DND-41 (cell line): ENCODE data around the gene TREX2.

Source experiments
- ATAC-seq: fragments of 200-7000 bp; cut with Tn5 transposase; 3 replicates; pipeline ENCODE4 v1.9.1; 2021; ENCODE audit warnings: low read depth; ENCODE audit not compliant: insufficient read depth
- DNase-seq: peaks from one replicate; pipeline ENCODE4 v3.0.0-alpha.2; 2020
- H2AFZ ChIP-seq: 2 replicates; pipeline ENCODE4 v1.6.0; 2012; ENCODE audit warnings: low read depth, low read length
- H3K27ac ChIP-seq: 2 replicates; pipeline ENCODE4 v1.5.1; 2012; ENCODE audit warnings: low read length, inconsistent platforms
- H3K27me3 ChIP-seq: fragments of 200-600 bp; sonication (generic); 2 replicates; pipeline ENCODE4 v1.6.0; 2012; ENCODE audit warnings: low read length, mild to moderate bottlenecking, inconsistent platforms; ENCODE audit not compliant: insufficient read depth, poor library complexity
- H3K36me3 ChIP-seq: 2 replicates; pipeline ENCODE4 v1.5.1; 2012; ENCODE audit warnings: low read length, inconsistent platforms; ENCODE audit not compliant: insufficient read depth
- H3K4me1 ChIP-seq: 2 replicates; pipeline ENCODE4 v1.5.1; 2012; ENCODE audit warnings: mild to moderate bottlenecking, low read length; ENCODE audit not compliant: insufficient read depth
- H3K4me2 ChIP-seq: 2 replicates; pipeline ENCODE4 v1.6.0; 2012; ENCODE audit warnings: mild to moderate bottlenecking, moderate library complexity, low read length, inconsistent platforms; ENCODE audit not compliant: insufficient read depth
- H3K4me3 ChIP-seq, 2 experiments: fragments of 200-600 bp in 1 of 2; shearing (Covaris generic) in 1 of 2; 2 replicates each; pipeline ENCODE4 v1.5.1; 2012 to 2016; ENCODE audit warnings: inconsistent platforms in 2 of 2, low read length in 2 of 2, mild to moderate bottlenecking in 2 of 2, low read depth in 1 of 2, moderate library complexity in 1 of 2
- H3K79me2 ChIP-seq: 2 replicates; pipeline ENCODE4 v1.6.0; 2012; ENCODE audit warnings: low read length, inconsistent platforms; ENCODE audit not compliant: insufficient read depth
- H3K9ac ChIP-seq: 2 replicates; pipeline ENCODE4 v1.6.0; 2012; ENCODE audit warnings: low read depth, mild to moderate bottlenecking, inconsistent platforms, low read length, moderate library complexity
- H3K9me3 ChIP-seq: 2 replicates; pipeline ENCODE4 v1.5.1; 2012; ENCODE audit warnings: low read length, moderate library complexity, mild to moderate bottlenecking, inconsistent platforms; ENCODE audit not compliant: insufficient read depth, severe bottlenecking
- H4K20me1 ChIP-seq: 2 replicates; pipeline ENCODE4 v1.6.0; 2012; ENCODE audit warnings: low read length; ENCODE audit not compliant: insufficient read depth
- CTCF ChIP-seq: IDR thresholded peaks from 2 replicates; pipeline ENCODE4 v1.5.1; 2012; ENCODE audit warnings: borderline replicate concordance, low read length, moderate library complexity, mild to moderate bottlenecking; ENCODE audit not compliant: poor library complexity, severe bottlenecking; ENCODE audit errors: extremely low read depth
- EZH2 ChIP-seq: IDR thresholded peaks from 3 replicates; pipeline ENCODE4 v1.6.1; 2012; ENCODE audit warnings: borderline replicate concordance, low read depth, mild to moderate bottlenecking, moderate library complexity, low read length, inconsistent platforms; ENCODE audit not compliant: severe bottlenecking

Gene TREX2

DNA sequence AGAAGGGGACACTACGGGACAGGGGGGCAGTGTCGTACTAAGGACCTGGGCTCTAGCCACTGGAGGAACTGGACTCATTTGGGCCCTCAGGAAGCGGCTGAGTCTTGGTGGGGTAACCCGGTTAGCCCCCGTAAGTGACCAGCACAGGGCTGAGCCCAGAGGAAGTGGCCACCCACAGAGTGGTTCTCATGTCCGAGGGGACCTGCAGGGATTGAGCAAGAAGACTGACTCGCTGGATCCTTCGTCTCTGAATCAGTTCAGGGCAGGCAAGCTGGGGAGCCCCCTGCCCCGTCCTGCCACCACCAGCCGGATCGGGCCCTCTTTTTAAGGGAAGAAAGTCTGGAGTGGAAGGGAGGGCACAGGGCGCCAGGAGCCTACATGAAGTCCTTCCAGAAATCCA is 48.2 kb upstream of the TREX2 start:
- Histone ChIP-seq H3K79me2 (no peaks in the 10 kb centered on the region), H3K9ac (no peak overlapping the region), H4K20me1 (no peaks in the 10 kb centered on the region)

GRCh38 chrX:153493085-153493484 is 47.2 kb upstream of the TREX2 start:
- H3K27me3 ChIP-seq = no peaks in the 10 kb centered on the region
- H3K79me2 ChIP-seq = no peaks in the 10 kb centered on the region
- no peak for DNase-seq
- H4K20me1 ChIP-seq = no peaks in the 10 kb centered on the region
- TF ChIP-seq CTCF = no peak
- TF ChIP-seq EZH2 = no peak
- H3K9me3 ChIP-seq = no peaks in the 10 kb centered on the region
- no peak overlapping the region for H3K4me2 ChIP-seq
- H2AFZ ChIP-seq = no peak overlapping the region
- H3K4me1 ChIP-seq = no peaks in the 10 kb centered on the region
- H3K27ac ChIP-seq = no peak overlapping the region
- no peak for ATAC-seq
- no peaks in the 10 kb centered on the region for H3K36me3 ChIP-seq
- no peak overlapping the region for H3K4me3 ChIP-seq
- H3K9ac ChIP-seq = no peak overlapping the region

More for the DNA sequence above, 48.2 kb upstream of the TREX2 start:
- H3K4me1 ChIP-seq = no peaks in the 10 kb centered on the region
- H3K9me3 ChIP-seq = no peaks in the 10 kb centered on the region
- no peaks in the 10 kb centered on the region for H3K36me3 ChIP-seq
- ATAC-seq = no peak
- no peak overlapping the region for H3K4me2 ChIP-seq
- no peak overlapping the region for H3K27ac ChIP-seq
- H3K27me3 ChIP-seq = no peaks in the 10 kb centered on the region
- H3K4me3 ChIP-seq = no peak overlapping the region
- TF ChIP-seq CTCF = no peak
- no peak for TF ChIP-seq EZH2
- H2AFZ ChIP-seq = no peak overlapping the region
- no peak for DNase-seq

DNA sequence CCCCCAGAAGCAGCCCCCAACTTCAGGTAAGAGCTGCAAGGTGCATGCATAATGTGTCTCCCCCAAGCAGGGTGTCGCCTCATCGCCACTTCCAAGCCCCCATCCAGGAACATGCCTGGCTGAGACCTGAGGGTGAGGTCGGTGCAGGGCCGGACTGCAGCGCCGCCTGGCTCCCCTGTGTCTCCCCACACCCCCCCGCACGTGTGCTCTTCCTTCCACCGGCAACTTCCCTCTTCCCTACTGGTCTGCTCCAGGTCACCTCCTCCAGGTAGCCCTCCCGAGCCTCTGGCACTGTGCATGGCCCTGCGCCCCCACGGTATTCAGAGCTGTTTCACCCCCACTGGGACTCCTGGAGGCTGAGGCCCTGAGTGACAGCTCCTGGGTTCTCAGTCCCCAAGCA is 46.7 kb upstream of the TREX2 start:
- no peak for ATAC-seq
- no peaks in the 10 kb centered on the region for H3K79me2 ChIP-seq
- H4K20me1 ChIP-seq = no peaks in the 10 kb centered on the region
- no peak for DNase-seq
- no peak overlapping the region for H3K4me3 ChIP-seq
- H2AFZ ChIP-seq = no peak overlapping the region
- no peak overlapping the region for H3K9ac ChIP-seq
- no peaks in the 10 kb centered on the region for H3K27me3 ChIP-seq
- no peak for TF ChIP-seq CTCF
- TF ChIP-seq EZH2 = no peak
- no peaks in the 10 kb centered on the region for H3K4me1 ChIP-seq
- H3K4me2 ChIP-seq = no peak overlapping the region
- H3K36me3 ChIP-seq = no peaks in the 10 kb centered on the region
- no peaks in the 10 kb centered on the region for H3K9me3 ChIP-seq
- no peak overlapping the region for H3K27ac ChIP-seq

GRCh38 chrX:153491918-153492317 is 46.1 kb upstream of the TREX2 start:
- no peak for DNase-seq
- no peaks in the 10 kb centered on the region for H3K36me3 ChIP-seq
- ATAC-seq = no peak
- H3K27me3 ChIP-seq = no peaks in the 10 kb centered on the region
- no peaks in the 10 kb centered on the region for H3K79me2 ChIP-seq
- no peaks in the 10 kb centered on the region for H4K20me1 ChIP-seq
- TF ChIP-seq EZH2 = no peak
- no peak for TF ChIP-seq CTCF
- no peak overlapping the region for H3K9ac ChIP-seq
- no peak overlapping the region for H3K27ac ChIP-seq
- H3K9me3 ChIP-seq = no peaks in the 10 kb centered on the region
- no peaks in the 10 kb centered on the region for H3K4me1 ChIP-seq
- no peak overlapping the region for H3K4me2 ChIP-seq
- no peak overlapping the region for H3K4me3 ChIP-seq
- H2AFZ ChIP-seq = no peak overlapping the region
